Subcutaneous adipose tissue (tissue), 4 donors: ENCODE results near the gene PHLPP1. TPM values are rescaled to one million over a fixed set of nuclear protein-coding genes. Genes with fewer than 3 reads are reported as not detected.

Experiments
- CTCF ChIP-seq: fragments of 450-650 bp; IDR thresholded peaks from one replicate; pipeline ENCODE4 v1.5.1; 2016; ENCODE audit warnings: low read depth, mild to moderate bottlenecking, control low read depth, antibody characterized with exemption, moderate library complexity
- total RNA-seq, 4 donors: library from RNA; depleted of rRNA; stranded (reverse); fragments of >200 nt; gene quantifications; one replicate each; pipeline ENCODE4 v1.1.0, GENCODE V29; 2016

The PHLPP1 gene
- total RNA-seq, 4 donors from 2014 or later: 9.7 to 28.3 (median 21.2) TPM

- no peak for TF ChIP-seq CTCF
Measured at GRCh38 chr18:62998443-62998842, 283.1 kb downstream of the PHLPP1 start.

- TF ChIP-seq CTCF: no peak
Measured at GRCh38 chr18:62999392-62999791, 284.1 kb downstream of the PHLPP1 start.

GRCh38 chr18:62999921-63000320, 284.6 kb downstream of the PHLPP1 start:
- no peak for TF ChIP-seq CTCF

GRCh38 chr18:63000839-63001238, 285.5 kb downstream of the PHLPP1 start:
- no peak for TF ChIP-seq CTCF

- TF ChIP-seq CTCF: no peak
Measured at GRCh38 chr18:63001861-63002260, 286.5 kb downstream of the PHLPP1 start.

GRCh38 chr18:63002305-63002704, 287.0 kb downstream of the PHLPP1 start:
- TF ChIP-seq CTCF: no peak

GRCh38 chr18:63002803-63003445, 287.6 kb downstream of the PHLPP1 start:
- TF ChIP-seq CTCF: no peak
